ENCODE data around the gene KIF23. TPM values are rescaled to one million over a fixed set of nuclear protein-coding genes. Genes with fewer than 3 reads are reported as not detected.

Gene KIF23
- total RNA-seq, 2 experiments from 2014 or later: 50.7 to 57.7 TPM

DNA sequence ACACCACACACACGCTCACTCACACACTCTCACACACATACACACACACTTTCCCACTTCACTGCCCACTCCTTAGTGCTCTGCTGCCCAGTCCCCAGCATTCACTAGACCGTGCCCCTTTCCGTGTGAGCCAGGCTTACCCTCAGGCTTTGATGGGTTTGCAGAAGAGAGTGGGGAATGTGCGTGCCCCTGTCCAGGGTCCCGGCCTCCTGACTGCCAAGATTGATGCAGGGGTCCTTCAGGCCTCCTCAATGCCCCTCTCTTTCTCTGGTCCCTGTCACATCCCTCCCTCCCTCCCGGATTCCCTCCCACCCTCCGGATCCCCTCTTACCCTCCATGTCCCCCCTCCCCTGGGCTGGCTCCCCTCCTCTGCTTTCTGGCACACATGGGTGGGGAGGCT lies 27.9 kb upstream of the KIF23 start:
- DNase-seq (no peak), ATAC-seq (ENCODE audit: low read depth) (no peak)
- no peaks in the 10 kb centered on the region for H3K4me1 Mint-ChIP-seq
- H3K9me3 Mint-ChIP-seq: no peaks in the 10 kb centered on the region
- POLR2A ChIA-PET: no interaction called here
- no peaks in the 10 kb centered on the region for H3K36me3 Mint-ChIP-seq
- no peak overlapping the region for H3K27ac Mint-ChIP-seq
- no peak overlapping the region for H3K4me3 Mint-ChIP-seq
- H3K27me3 Mint-ChIP-seq: peaks cover 7% of the 10 kb centered on the region

DNA sequence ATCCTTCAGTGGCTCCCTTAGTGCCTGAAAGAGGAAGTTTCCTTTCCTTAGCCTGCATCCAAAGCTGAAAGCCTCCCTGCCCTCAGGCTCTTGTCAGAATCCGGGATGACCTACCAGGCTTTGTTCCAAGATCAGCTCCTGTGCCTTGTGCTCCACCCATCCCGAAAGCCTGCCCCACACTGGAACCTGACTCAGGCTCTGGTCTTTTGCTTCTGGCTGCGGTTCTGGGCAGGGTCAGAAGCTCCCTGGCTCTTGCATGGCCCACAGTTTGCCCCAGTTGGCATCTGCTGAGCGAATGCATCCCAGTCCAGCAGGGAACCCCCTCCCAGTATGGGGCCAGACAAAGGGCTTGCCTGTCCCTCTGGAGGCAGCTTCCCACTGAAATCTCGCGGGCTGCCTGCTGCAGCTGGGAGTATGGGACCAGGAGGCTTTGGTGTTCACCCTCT lies 25.9 kb upstream of the KIF23 start:
- Mint-ChIP-seq H3K27ac (no peak overlapping the region), H3K36me3 (no peaks in the 10 kb centered on the region), H3K4me1 (no peaks in the 10 kb centered on the region), H3K27me3 (peaks cover 4% of the 10 kb centered on the region), H3K4me3 (no peak overlapping the region), H3K9me3 (no peaks in the 10 kb centered on the region)
- no peak for DNase-seq
- ATAC-seq (ENCODE audit: low read depth): no peak
- POLR2A ChIA-PET: no interaction called here

DNA sequence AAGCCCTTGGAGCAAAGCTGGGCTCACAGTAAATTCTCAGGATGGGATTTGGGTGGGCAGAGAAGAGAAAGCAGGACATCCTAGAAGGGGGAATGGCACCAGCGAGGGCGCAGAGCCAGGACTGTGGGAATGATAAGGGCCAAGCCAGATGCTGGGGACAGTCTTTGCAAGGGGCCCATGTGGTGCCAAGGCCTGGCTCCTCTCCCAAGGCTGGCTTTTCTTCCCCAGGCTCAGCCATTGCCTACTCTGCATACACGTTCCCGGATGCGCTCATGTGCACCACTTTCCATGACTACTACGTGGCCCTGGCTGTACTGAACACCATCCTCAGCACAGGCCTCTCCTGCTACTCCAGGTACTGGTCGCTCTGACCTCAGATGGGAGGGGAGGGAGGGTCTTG lies 24.7 kb upstream of the KIF23 start:
- H3K4me3 Mint-ChIP-seq: no peak overlapping the region
- no peaks in the 10 kb centered on the region for H3K9me3 Mint-ChIP-seq
- no peaks in the 10 kb centered on the region for H3K36me3 Mint-ChIP-seq
- DNase-seq (no peak), ATAC-seq (ENCODE audit: low read depth) (no peak)
- no peak overlapping the region for H3K27ac Mint-ChIP-seq
- peaks cover 2% of the 10 kb centered on the region for H3K4me1 Mint-ChIP-seq
- H3K27me3 Mint-ChIP-seq: peaks cover 4% of the 10 kb centered on the region
- POLR2A ChIA-PET: no interaction called here

DNA sequence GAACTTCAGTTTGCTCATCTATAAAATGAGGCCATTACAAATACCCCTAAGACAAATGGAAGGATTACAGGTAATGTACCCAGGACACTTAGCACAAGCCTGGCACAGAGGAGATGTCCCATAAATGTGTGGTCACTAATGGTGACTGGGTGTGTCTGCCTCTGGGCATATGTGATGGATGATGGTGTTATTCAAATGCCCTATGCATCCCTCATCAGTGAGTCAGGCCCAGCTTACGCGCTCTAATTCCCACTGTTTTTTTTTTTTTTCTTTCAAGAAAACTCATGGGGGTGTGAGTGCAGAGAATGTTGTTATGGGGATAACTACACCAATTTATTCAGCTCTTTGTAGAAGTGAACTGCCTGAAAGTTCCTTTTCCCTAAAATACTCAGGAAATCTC lies 23.6 kb upstream of the KIF23 start:
- Mint-ChIP-seq H3K27me3 (peaks cover 6% of the 10 kb centered on the region), H3K9me3 (no peaks in the 10 kb centered on the region), H3K36me3 (no peaks in the 10 kb centered on the region), H3K4me3 (no peak overlapping the region), H3K4me1 (peaks cover 4% of the 10 kb centered on the region), H3K27ac (no peak overlapping the region)
- POLR2A ChIA-PET: no interaction called here
- no peak for DNase-seq
- ATAC-seq (ENCODE audit: low read depth): no peak

DNA sequence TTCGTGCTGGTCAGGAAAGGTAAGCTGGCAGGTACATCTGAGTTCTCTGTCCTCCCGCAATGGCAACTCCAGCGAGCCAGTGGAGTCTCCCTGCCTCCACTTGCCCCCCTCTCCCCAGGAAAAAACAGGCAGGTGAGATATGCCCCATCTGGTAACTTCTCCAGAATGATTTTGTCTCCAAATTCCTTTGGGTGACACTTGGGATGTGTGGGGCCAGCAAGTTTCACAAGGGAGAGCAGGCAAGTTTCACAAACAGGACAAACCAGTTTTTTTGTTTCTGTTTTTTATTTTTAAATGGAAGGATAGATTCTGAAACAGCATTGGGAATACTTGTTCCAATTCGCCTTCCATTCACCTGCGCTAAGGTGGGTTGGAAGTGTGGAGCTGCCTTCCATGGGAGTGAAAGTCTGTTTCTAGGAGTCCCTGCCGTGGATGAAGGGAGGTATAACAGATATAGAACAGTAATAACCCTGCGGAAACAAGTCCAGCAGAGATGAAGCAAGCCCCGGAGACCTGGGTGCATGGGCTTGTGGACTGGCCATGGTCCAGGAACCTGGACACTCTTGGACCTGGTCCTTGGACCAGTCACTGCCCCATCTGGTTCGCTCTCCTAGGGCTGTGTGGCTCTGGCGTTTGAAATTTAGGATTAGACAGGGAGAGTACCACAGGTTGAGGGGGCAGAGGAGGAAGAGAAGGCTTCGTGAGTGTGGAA lies 22.9 kb upstream of the KIF23 start:
- DNase-seq (no peak), ATAC-seq (ENCODE audit: low read depth) (no peak)
- H3K4me3 Mint-ChIP-seq: no peak overlapping the region
- peaks cover 6% of the 10 kb centered on the region for H3K27me3 Mint-ChIP-seq
- no peak overlapping the region for H3K27ac Mint-ChIP-seq
- POLR2A ChIA-PET: no interaction called here
- H3K9me3 Mint-ChIP-seq: no peaks in the 10 kb centered on the region
- no peaks in the 10 kb centered on the region for H3K36me3 Mint-ChIP-seq
- H3K4me1 Mint-ChIP-seq: peaks cover 4% of the 10 kb centered on the region

- no peaks in the 10 kb centered on the region for H3K36me3 Mint-ChIP-seq
- peaks cover 4% of the 10 kb centered on the region for H3K4me1 Mint-ChIP-seq
- peaks cover 6% of the 10 kb centered on the region for H3K27me3 Mint-ChIP-seq
- POLR2A ChIA-PET: no interaction called here
- no peak overlapping the region for H3K4me3 Mint-ChIP-seq
- no peak overlapping the region for H3K27ac Mint-ChIP-seq
- DNase-seq: no peak
- no peaks in the 10 kb centered on the region for H3K9me3 Mint-ChIP-seq
- ATAC-seq (ENCODE audit: low read depth): no peak
These were observed 21.8 kb upstream of the KIF23 start for GRCh38 chr15:69392352-69392751.

GRCh38 chr15:69393831-69394491 lies 20.2 kb upstream of the KIF23 start:
- Mint-ChIP-seq H3K9me3 (no peaks in the 10 kb centered on the region), H3K4me1 (peaks cover 12% of the 10 kb centered on the region), H3K36me3 (no peaks in the 10 kb centered on the region), H3K27me3 (peaks cover 6% of the 10 kb centered on the region), H3K4me3 (no peak overlapping the region), H3K27ac (no peak overlapping the region)
- POLR2A ChIA-PET: interaction anchor here (0.6 kb wide), 2 partner anchors 36 to 342 kb away, joined by 3 to 4 read pairs; no protein-coding TSS in a partner anchor
- DNase-seq (no peak), ATAC-seq (ENCODE audit: low read depth) (no peak)

GRCh38 chr15:69394556-69395282 lies 19.4 kb upstream of the KIF23 start:
- POLR2A ChIA-PET: interaction anchor here (0.6 kb wide), 2 partner anchors 37 to 343 kb away, joined by 3 to 4 read pairs; no protein-coding TSS in a partner anchor
- Mint-ChIP-seq H3K27me3 (peaks cover 6% of the 10 kb centered on the region), H3K27ac (no peak overlapping the region), H3K36me3 (no peaks in the 10 kb centered on the region), H3K4me3 (no peak overlapping the region), H3K4me1 (peaks cover 12% of the 10 kb centered on the region), H3K9me3 (no peaks in the 10 kb centered on the region)
- ATAC-seq (ENCODE audit: low read depth) (peak; percentile 87), DNase-seq (peak; percentile 89)

GRCh38 chr15:69395460-69395859 lies 18.7 kb upstream of the KIF23 start:
- no peak for ATAC-seq (ENCODE audit: low read depth)
- peaks cover 14% of the 10 kb centered on the region for H3K4me1 Mint-ChIP-seq
- DNase-seq: no peak
- no peak overlapping the region for H3K4me3 Mint-ChIP-seq
- H3K9me3 Mint-ChIP-seq: no peaks in the 10 kb centered on the region
- H3K27me3 Mint-ChIP-seq: peaks cover 6% of the 10 kb centered on the region
- H3K27ac Mint-ChIP-seq: no peak overlapping the region
- POLR2A ChIA-PET: no interaction called here
- H3K36me3 Mint-ChIP-seq: no peaks in the 10 kb centered on the region

- POLR2A ChIA-PET: no interaction called here
- no peak overlapping the region for H3K4me3 Mint-ChIP-seq
- DNase-seq (no peak), ATAC-seq (ENCODE audit: low read depth) (no peak)
- no peaks in the 10 kb centered on the region for H3K9me3 Mint-ChIP-seq
- H3K27ac Mint-ChIP-seq: no peak overlapping the region
- peaks cover 15% of the 10 kb centered on the region for H3K4me1 Mint-ChIP-seq
- H3K27me3 Mint-ChIP-seq: peaks cover 6% of the 10 kb centered on the region
- H3K36me3 Mint-ChIP-seq: no peaks in the 10 kb centered on the region
These were observed 18.2 kb upstream of the KIF23 start for GRCh38 chr15:69395991-69396390.

GRCh38 chr15:69398491-69398891 lies 15.7 kb upstream of the KIF23 start:
- DNase-seq (no peak), ATAC-seq (ENCODE audit: low read depth) (peak; percentile 36)
- no peaks in the 10 kb centered on the region for H3K36me3 Mint-ChIP-seq
- H3K27ac Mint-ChIP-seq: no peak overlapping the region
- no peaks in the 10 kb centered on the region for H3K9me3 Mint-ChIP-seq
- H3K4me1 Mint-ChIP-seq: peaks cover 15% of the 10 kb centered on the region
- POLR2A ChIA-PET: no interaction called here
- H3K4me3 Mint-ChIP-seq: no peak overlapping the region
- H3K27me3 Mint-ChIP-seq: peaks cover 2% of the 10 kb centered on the region

DNA sequence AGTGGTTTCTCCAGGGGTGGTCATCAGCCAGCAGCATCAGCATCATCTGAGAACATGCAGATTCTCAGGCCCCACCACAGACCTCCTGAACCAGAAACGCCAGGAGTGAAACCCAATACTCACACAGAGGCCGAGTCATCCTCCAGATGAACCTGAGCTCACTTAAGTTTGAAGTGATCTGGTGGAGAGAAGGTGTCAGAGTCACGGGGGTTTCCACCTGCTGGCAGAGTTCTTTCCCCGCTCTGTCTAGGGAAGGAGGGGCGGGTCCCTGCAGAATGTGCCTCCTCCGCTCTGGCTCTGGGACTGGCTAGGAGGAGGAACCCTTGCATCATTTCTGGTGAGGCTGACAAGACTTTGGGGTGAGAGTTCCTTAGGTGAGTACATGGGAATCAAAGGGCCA lies 13.3 kb upstream of the KIF23 start:
- ATAC-seq (ENCODE audit: low read depth) (no peak), DNase-seq (no peak)
- Mint-ChIP-seq H3K9me3 (no peaks in the 10 kb centered on the region), H3K36me3 (no peaks in the 10 kb centered on the region), H3K27me3 (peaks cover 11% of the 10 kb centered on the region), H3K27ac (no peak overlapping the region), H3K4me3 (no peak overlapping the region), H3K4me1 (peaks cover 11% of the 10 kb centered on the region)
- POLR2A ChIA-PET: no interaction called here

- Mint-ChIP-seq H3K9me3 (no peaks in the 10 kb centered on the region), H3K27ac (no peak overlapping the region)
- POLR2A ChIA-PET: no interaction called here
These were observed 11.3 kb upstream of the KIF23 start for GRCh38 chr15:69402816-69403215.

GRCh38 chr15:69403594-69403993 lies 10.6 kb upstream of the KIF23 start:
- H3K4me1 Mint-ChIP-seq: peaks cover 7% of the 10 kb centered on the region
- DNase-seq (no peak), ATAC-seq (ENCODE audit: low read depth) (no peak)
- no peak overlapping the region for H3K27ac Mint-ChIP-seq
- H3K4me3 Mint-ChIP-seq: no peak overlapping the region
- no peaks in the 10 kb centered on the region for H3K36me3 Mint-ChIP-seq
- H3K27me3 Mint-ChIP-seq: peaks cover 21% of the 10 kb centered on the region
- POLR2A ChIA-PET: no interaction called here
- H3K9me3 Mint-ChIP-seq: no peaks in the 10 kb centered on the region

More at GRCh38 chr15:69402816-69403215, 11.3 kb upstream of the KIF23 start:
- DNase-seq (no peak), ATAC-seq (ENCODE audit: low read depth) (no peak)
- Mint-ChIP-seq H3K4me1 (peaks cover 11% of the 10 kb centered on the region), H3K4me3 (no peak overlapping the region), H3K36me3 (no peaks in the 10 kb centered on the region), H3K27me3 (peaks cover 20% of the 10 kb centered on the region)
